Adrenal gland (tissue), 5 donors: ENCODE measurements around the gene ZNF554.

Experiments used
- POLR2A ChIP-seq, 2 donors: fragments of 450-650 bp; IDR thresholded peaks; one replicate each; pipeline ENCODE4 v1.6.1; 2017; ENCODE audit warnings: antibody characterized with exemption in 2 of 2, mild to moderate bottlenecking in 2 of 2, moderate library complexity in 1 of 2
- TF ChIP-seq, protein P1 (sequence below), 6 experiments: fragments of 450-650 bp in 4 of 6; fragments of 200-600 bp in 2 of 6; sonication (generic) in 1 of 6; IDR thresholded peaks; 1 replicate in 5 of 6; 2 replicates in 1 of 6; pipeline versions ENCODE4 v1.5.1 to v1.8.0; 2016 to 2021; ENCODE audit warnings: antibody characterized with exemption in 6 of 6, mild to moderate bottlenecking in 2 of 6, moderate library complexity in 1 of 6
- donor health status: DM: no; HTN: no; CAD: no.

DNA sequence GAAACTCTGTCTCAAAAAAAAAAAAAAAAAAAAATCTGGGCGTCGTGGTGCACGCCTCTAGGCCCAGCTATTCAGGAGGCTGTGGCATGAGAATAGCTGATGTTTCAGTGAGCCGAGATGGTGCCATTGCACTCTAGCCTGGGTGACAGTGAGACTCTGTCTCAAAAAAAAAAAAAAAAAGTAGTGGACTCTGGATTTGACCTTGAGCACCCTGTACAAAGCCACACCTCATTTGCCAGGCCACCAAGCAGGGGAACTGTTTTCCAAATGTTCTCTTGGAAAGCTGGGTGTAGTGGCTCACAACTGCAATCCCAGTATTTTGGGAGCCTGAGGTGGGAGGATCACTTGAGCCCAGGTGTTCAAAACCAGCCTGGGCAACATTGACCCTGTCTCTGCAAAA lies 17.8 kb downstream of the ZNF554 start:
- TF ChIP-seq, protein P1, sequence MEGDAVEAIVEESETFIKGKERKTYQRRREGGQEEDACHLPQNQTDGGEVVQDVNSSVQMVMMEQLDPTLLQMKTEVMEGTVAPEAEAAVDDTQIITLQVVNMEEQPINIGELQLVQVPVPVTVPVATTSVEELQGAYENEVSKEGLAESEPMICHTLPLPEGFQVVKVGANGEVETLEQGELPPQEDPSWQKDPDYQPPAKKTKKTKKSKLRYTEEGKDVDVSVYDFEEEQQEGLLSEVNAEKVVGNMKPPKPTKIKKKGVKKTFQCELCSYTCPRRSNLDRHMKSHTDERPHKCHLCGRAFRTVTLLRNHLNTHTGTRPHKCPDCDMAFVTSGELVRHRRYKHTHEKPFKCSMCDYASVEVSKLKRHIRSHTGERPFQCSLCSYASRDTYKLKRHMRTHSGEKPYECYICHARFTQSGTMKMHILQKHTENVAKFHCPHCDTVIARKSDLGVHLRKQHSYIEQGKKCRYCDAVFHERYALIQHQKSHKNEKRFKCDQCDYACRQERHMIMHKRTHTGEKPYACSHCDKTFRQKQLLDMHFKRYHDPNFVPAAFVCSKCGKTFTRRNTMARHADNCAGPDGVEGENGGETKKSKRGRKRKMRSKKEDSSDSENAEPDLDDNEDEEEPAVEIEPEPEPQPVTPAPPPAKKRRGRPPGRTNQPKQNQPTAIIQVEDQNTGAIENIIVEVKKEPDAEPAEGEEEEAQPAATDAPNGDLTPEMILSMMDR (IDR thresholded peaks at IDR 0.05) = no peak
- TF ChIP-seq POLR2A (IDR thresholded peaks at IDR 0.05) = no peak
